Measurements from ENCODE around the gene TSHZ3.
A peak's percentile ranks its signal among the peaks of the same experiment; 100 is the strongest.

The TSHZ3 gene

DNA sequence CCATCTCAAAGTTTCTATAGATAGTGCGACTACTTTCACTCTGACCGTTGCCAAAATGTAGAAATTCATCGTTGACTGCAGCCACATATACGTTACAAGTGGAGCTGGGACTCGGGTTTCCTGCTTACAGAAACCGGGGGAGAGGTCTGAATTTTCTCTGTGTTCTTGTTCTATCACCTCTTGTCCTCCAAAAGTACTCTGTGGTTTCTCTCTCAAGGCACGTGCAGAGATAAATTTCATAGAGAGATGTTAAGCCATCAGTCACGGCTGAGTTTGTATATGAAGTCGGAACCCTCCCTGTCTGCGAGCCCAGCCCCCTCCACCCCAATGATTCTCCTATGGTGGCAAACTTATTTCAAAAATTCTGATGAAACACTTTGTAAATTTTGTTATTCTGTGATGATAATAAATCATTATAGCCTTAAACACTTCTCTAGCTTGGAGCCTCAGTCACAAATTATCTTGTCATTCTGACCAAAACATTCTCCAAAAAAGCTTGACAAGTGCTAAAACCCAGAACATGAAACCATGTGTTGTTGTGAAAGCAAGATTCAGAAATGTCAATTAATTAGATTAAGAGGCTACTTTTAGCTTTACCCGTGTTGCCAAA lies 87.5 kb downstream of the TSHZ3 start:
- DNase-seq, result no peak

DNA sequence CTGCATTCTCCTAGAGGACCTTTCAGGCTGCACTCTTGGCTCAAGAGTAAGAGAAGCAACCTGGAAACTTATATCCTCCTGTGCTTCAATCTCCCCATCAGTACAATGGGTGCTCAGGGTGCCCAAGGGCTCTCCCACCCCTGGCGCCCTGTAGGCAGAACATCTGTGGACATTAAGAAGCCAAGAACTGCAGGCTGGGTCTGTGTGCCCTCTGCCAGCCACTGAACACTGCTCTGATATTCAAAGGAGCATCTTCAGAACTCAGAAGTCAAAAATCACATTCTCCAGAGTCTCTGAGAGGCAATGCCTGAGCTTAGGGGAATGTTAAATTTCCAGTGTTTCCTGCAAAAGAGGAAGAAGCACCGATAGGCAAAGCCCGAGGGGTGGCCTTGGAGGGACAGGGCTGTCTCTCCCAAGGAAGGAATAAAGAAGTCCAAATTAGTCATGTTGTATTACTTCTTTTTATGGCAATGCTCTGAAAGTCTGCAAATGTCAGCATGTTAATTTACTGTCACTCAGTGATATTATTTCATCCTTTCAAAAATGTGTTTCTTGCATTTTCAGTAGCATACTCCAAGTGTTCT lies 88.1 kb downstream of the TSHZ3 start:
- DNase-seq, result no peak

DNA sequence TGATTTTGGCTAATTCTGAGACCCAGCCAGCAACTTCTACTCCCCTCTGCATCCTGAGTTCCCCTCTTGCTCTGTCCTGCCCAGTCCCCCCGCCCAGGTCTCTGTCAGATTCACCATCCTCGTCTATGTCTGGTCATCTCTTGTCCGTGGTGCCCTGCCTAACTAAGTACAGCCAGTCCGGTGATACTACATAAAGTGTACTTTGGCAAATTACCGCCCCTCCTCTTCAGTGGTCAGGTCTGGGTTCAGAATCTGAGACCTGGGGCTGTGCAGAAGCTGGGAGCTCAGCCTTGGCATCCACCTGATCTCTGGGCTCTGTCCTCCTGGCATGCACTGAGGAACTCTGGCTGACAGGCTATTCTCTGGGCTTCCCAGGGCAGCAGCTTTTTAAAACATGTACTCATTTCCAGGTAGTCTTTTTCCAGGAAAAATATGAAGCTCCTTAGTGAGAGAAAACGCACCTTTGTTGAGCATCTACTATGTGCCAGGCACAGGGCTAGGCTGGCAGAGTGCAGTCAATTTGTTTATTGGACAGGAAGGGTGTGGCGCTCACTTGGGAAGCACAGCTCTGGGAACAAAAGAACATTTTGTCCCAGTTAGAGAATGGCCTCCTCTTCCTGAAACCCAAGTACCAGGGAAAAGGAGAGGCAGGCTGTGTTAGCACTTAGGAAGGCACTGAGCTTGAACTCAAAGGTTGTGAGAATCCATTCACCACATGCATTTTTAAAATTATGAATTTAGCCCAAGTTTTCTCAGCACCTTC lies 88.9 kb downstream of the TSHZ3 start:
- no peak for DNase-seq

GRCh38 chr19:31258211-31259052 lies 90.8 kb downstream of the TSHZ3 start:
- no peak for DNase-seq

DNA sequence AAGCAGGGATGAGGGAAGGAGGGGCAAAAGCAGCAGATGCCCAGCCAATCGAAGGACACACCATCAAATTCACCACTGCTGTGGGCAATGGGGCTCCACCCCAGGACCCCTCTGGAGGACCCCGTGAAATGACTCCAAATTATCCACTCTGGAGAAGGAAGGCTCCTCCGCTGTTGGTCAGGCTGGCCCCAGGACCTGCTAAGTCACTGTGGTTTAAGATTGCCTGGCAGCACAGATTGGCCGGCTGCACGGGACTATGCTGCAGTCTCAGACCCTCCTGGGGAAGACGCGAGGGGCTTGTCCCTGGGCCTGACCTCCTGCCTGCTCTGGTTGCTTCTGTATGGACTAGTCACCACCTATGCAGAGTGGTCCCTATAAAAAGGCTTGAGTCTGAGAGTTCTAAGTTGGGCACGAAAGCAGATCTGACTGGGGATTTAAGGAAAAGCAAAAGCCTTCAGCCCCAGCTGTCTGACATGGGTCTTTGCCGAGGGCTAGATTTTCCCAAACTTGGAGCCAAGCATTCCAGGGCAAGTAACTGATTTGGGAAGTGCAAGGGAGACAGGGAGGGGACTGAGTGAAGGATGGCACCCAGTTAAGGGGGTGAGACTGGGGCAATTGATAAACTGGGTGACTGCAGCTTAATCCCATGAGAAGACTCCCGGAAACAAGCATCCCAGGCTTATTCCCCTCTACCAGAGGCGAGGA lies 91.7 kb downstream of the TSHZ3 start:
- no peak for DNase-seq

DNA sequence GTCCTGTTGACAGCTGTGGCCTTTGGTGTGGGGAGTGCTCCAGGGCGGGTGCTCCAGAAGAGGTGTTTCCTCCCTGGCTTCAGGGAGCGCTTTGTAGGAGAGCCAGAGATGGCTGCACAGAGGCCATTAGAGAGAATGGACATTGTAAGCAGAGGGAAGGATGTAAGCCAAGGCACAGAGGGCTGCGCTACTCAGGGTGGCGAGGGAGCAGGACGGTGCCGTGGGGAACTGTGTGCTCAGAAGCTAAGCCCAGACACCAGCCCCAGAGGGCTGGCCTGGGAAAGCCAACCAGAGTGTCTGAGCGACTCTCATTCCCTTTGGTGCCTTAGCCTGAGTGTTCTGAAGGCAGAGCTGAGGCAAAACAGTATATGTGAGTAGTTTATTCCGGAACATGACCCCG lies 92.2 kb downstream of the TSHZ3 start:
- no peak for DNase-seq

DNA sequence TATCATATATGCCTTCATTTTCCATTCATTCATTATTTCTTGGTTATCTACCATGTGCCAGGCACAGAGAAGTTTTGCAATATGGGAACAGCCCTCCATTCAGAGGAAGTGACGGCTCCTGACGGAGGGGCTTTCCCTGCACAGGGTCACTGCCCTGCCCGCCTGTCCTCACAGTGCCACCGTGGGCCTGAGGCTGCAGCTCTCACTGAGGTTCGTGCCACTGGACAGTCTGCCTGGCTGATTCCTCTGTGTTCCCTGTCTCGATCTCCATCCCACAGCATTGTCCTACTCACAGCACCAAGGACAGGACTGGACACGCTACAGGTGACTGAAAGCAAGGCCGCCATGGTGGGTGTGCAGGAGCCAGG lies 92.7 kb downstream of the TSHZ3 start:
- DNase-seq, result no peak

DNA sequence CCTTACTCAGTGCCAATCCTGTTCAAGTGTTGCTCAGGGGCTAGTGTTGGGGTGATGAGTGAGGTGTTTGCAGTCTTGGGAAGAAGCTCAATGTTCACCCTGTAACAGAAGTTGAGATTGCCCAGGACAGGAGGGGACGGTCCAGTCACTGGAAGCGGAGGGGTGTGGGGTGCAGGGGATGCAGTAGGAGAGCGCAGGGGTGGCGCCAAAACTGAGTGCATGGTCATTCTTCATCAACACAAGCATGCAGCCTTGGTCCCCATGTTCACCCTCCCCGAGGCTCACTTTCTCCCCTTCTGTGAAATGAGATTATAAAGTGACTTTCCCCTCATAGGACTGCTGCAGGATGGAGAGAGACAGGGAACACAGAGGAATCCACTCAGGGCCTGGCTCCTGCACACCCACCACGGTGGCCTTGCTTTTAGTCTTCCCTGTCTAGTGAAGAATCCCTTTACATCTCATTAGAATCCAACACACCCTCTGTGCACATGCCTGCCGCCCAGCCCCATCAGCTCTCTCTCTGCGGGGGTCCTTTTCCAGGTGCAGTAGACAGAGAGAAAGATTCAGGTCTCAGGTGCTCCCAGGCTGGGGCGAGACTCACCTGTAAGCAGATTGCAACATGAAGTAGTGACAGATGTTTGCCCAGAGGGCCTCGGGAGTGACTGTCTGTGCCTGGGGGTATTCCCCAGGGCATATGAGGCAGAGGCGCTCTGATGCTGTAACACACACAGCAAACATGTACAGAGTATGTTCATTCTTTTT lies 93.2 kb downstream of the TSHZ3 start:
- peak in 1 of 2 experiments; percentile 40 for DNase-seq

DNA sequence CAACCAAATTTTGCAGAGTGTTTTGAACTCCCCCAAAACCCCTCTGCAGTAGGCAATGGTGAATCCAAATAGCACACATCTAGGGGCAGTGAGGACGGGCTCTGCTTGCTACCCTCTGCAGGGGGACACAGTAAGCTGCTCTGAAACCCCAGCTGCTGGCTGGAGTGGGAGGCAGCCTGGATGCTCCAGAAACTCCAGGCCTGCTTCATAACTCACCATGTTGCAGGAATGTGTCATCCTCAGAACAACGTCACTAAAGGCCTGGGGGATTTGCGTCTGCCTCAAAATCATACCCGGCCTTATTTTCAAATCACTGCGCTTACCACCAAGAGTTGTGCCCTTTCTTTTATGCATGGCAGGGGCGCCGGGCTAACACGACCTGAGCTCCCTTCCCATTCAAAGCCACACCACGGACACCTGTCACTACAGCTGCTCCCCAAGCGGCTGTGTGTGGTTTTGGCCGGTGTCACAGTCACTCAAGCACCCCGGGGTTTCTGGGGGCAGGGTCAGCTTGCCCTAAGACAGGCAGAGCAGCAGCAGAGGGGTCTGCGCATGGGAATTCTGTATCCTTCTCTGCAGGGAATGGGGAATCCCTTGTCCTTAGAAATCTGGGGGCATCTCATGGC lies 93.9 kb downstream of the TSHZ3 start:
- no peak for DNase-seq

GRCh38 chr19:31254611-31255010 lies 94.6 kb downstream of the TSHZ3 start:
- DNase-seq, result no peak

GRCh38 chr19:31254180-31254551 lies 95.1 kb downstream of the TSHZ3 start:
- no peak for DNase-seq

- no peak for DNase-seq
These were observed 95.6 kb downstream of the TSHZ3 start for GRCh38 chr19:31253526-31254179.

DNA sequence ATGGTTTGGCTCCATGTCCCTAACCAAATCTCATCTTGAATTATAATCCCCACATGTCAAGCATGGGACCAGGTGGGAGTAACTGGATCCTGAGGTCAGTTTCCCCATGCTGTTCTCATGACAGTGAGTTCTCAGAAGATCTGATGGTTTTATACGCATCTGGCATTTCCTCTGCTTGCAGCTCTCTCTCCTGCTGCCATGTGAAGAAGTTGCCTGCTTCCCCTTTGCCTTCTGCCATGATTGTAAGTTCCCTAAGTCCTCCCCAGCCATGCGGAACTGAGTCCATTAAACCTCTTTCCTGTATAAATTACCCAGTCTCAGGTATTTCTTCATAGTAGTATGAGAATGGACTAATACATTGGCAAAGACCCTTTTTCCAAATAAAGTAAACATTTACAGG lies 96.8 kb downstream of the TSHZ3 start:
- DNase-seq, result no peak

GRCh38 chr19:31249217-31249616 lies 100.0 kb downstream of the TSHZ3 start:
- peak in 1 of 2 experiments; percentile 36 for DNase-seq

GRCh38 chr19:31235806-31236205 lies 113.4 kb downstream of the TSHZ3 start:
- no peak for DNase-seq

DNA sequence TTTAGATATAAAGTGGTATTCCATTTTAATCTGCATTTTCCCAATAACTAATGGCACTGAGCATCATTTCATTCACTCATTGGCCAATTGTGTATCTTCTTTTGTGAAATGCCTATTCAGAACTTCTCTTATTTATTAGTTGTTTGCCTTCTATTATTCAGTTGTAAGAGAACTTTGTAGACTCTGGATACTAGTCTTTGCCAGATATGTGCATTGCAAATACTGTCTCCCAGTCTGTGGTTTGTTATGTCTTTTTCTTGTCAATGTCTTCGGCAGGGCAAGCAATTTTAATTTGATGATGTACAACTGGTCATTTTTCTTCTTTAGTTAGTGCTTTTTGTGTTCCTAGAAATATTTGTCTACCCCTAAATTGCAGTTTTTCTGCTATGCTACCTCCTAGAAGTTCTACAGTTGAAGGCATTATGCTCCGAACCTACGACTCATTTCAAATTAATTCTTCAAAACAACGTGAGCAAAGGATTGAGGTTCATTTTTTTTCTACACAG lies 115.9 kb downstream of the TSHZ3 start:
- no peak for DNase-seq

GRCh38 chr19:31232871-31233270 lies 116.4 kb downstream of the TSHZ3 start:
- no peak for DNase-seq

GRCh38 chr19:31232180-31232579 lies 117.1 kb downstream of the TSHZ3 start:
- DNase-seq, result peak in 1 of 2 experiments; percentile 14

- no peak for DNase-seq
These were observed 118.0 kb downstream of the TSHZ3 start for GRCh38 chr19:31231237-31231636.

DNA sequence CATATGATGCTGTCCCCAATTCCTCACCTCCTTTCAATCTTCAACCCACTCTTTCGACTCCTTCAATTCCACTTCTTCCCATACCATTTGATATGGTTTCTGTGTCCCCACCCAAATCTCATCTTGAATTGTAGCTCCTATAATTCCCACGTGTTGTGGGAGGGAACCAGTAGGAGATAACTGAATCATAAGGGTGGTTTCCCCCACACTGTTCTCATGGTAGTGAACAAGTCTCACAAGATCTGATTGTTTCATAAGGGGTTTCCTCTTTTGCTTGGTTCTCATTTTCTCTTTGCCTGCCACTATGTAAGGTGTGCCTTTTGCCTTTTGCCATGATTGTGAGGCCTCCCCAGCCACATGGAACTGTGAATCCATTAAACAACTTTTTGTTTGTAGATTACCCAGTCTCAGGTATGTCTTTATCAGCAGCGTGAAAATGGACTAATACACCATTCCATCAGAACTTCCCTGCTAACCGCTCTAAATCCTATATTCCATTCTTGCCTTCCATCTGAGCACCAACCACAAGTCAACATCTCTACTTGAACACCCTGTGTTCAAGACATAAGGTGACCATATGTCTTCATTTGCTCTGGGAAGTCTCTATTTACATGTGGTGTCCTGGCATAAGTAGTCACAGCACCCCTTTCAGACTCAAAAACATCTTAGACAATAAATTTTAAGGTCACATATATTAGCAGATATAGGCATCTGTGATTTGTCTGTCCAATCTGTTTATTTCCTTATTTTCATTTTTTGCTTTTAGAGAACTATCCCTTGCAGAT lies 122.9 kb downstream of the TSHZ3 start:
- no peak for DNase-seq
